GM21786 (cell line): ENCODE data around the gene HDAC9.

Experiments used
- ATAC-seq: cut with Tn5 transposase; IDR thresholded peaks from one replicate; pipeline ENCODE4 v1.9.1; 2021; ENCODE audit not compliant: unreplicated experiment

The HDAC9 gene

DNA sequence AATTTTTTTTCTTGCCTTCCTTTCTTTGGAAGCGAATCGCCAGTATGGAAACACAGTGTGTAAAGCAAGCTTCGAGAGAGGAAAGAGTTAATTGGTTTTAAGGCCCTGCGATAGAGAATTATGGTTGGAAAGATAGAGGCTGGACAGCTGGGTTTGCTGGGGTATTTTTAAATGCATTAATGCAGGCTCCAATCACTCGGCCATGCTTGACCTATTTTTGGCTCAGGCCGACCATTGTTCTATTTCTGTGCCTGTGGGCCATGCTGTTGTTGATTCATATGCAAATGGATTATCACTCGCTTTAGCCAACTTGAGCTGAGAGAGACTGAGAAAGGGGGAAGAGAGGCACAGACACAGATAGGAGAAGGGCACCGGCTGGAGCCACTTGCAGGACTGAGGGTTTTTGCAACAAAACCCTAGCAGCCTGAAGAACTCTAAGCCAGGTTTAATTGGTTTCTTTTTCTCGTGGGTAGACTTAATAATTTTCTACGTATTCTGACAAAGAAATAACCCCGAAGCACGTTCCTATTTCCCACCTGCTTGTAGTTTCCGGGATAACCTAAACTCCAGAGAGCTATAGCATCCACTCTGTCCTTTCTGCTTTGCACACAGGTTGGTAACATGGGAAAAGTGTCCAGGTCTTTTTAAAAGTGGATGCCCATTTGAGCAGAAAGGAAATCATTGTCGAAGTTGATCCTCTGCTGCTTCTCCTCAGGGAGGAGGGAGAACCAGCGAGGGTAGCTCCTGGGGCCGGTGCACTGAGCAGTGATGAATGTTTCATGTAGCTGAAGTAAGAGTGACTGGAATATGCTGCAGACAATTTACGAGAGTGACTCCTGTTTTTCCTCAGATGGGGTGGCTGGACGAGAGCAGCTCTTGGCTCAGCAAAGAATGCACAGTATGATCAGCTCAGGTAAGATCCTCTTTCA, at the start of gene HDAC9:
Gene HDAC9 (plus strand): TSS at position 338 of the 929 bp plus-strand sequence. CDS start 554 bp downstream, at position 892.
- peak; percentile 90 for ATAC-seq

DNA sequence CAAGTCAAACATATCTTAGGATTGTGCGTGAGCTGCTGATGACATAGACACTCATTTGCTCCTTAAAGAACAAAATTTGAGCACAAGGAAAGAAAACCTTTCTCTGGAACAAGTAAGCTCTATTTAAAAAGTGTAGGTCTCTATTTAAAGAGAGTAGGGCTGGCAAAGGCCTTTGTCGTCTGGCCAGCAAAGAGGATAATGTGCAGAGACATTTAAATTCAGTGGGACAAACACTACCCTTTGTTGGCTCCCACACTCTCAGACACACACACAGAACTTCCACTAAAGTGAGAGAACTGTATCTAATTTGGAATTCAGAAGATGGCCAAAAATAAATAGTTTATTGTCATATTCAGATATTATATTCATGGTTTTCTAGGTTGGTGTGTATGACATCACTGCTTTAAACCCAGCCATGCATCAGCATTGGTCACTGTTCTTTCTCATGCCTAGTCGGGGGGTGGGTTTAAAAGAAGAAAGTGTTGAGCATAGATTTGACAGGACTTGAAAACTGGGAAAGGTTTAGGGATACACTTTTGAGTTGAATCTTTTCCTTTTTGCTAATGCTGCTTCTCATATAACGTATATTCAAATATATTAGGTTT, 49.5 kb upstream of the HDAC9 start:
- ATAC-seq = no peak

DNA sequence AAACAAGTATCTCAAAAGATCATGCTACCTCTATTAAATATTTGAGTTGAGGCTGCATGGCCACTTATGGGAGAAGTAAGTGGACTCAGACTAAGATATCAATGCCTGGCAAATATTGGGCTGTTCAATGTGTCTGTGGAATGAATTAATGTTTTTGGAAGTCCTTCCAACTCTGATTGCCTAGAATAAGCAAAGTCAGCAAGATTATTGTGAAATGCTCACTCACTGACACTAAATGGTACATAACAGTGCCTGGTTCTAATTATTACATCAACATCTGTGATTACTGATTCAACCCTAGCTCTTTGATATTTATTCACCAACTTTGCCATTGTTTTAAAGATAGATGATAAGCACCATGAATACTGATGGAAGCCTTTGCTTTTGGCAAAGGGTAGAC, 45.5 kb upstream of the HDAC9 start:
- ATAC-seq = no peak

DNA sequence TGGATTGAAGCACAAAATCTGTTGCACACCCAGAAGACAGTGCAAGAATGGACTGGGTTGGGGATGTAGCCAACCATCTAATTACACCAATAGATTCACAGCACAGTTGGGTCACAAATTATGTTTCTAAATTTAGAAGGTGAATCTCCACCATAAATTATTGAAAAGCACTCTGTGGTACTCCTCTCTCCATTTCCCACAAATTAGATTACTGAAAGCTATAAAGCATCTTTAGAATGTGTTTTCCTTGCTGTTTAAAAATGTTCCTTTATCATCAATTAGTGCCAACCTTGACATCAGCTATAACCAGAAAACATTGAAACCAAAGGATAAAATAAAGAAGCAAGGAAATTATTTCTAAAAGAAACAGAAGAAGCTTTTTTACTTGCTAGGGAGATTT, 39.9 kb upstream of the HDAC9 start:
- no peak for ATAC-seq

DNA sequence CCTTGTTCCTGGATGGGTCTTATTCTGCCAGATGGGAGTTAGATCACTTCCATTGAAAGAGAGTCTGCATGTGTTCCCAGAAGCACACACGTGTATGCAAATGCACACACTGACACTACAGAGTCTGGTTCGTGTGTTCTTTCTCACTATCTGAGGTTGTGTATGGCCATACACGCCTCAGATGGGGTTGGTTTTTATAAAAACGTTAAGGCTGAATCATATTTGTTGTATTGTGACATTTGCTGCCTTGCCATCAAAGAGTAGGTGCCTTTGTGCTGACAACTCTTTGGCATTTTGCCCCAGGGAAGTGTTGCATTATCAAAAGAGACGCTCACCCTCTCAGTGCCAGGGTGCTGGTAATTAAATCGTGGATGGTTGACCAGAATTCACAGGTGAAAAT, 37.7 kb upstream of the HDAC9 start:
- no peak for ATAC-seq

DNA sequence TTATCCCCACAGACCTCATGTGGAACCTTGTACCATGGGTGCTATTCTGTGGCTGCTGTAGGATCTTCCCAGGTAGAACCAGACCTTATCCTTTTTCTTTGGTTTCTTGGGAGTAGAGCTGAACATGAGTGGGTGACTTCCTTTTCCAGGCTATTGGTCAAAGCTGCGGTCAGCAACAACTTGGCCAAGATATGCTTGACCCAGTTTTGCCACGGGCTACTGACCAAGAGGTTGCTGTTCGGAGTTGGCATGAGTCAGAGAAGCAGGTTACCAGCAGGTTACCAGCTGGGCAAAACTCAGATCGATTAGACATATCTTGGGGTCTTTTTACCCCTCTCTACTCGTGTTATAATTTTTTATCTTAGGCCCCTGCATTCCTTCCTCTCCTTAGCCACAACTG, 36.7 kb upstream of the HDAC9 start:
- no peak for ATAC-seq

DNA sequence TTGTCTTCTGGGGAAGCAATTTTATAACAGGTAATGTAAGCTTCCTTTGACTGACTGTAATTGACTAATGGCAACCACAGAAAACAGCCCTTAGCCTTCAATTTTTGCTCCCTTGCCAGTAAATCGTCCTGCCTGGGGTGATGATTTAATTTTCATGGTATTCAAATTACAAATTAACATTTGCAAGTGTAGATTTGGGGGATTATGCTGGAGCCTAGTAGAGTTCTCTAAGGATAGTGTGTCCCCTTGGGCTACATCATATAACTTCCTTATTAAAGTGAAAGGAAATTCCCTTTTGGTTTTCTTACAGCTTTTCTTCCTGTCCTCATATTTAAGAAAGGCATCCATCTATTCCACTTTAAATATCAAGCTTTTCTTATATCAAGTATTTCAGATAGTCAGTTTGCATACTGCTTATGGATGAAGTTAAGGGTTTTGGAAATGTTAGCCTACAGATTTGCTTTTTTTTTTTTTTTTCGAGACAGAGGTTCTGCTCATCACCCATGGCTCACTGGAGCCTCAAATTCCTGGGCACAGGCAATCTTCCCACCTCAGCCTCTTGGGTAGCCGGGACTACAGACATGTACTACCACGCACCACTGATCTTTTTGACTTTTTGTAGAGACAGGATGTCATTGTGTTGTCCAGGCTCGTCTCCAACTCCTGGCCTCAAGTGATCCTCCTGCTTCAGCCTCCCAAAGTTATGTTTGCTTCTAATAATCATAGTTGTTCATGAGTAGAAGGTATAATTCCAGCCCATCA, 35.9 kb upstream of the HDAC9 start:
- no peak for ATAC-seq

DNA sequence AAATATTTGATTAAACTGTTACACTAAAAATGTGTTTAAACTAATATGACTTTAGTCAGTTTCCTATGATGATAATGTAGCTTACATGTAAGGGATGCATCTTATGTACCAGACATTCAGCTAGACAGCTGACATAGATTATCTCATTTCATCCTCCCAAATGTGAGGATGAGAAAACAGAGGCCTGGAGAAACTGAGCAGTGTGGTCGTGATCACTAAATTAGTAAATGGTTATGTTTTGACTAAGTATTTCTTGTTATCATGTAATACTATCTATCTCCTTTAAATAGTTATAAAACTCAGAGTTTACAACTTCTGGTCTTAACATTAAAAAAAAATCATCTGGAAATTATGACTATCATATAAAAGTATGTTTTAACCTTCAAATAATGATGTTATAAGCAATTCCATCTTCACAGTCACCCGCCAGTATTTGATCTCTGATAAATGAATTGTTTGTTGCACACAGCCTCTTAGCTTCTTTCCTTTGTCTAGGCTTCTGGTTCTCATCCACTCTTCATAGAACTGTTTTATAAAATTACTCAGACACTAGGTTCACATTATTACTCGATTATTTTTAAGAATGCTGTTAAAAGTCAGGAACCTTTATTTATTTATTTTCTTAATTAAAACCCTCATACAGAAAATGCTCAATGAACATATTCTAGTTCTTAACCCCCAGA, 33.6 kb upstream of the HDAC9 start:
- no peak for ATAC-seq

DNA sequence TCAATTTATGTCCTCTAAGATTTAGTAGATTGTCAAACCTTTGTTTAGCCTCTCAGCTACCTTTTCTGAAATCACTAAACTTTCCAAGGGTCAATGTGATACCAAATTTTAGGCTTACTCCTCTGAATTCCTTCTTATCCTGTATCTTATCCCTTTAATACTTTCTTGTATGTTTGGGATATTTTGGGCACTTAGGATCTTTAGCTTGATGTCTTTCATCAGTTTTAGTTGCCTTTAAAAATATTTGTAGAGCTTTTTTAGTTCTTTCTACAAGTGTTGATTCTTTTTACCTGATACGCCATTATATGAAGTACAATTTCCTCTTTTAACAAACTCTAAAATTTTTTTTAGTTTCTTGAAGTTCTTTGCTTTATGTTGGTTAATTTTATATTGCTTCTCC, 30.7 kb upstream of the HDAC9 start:
- no peak for ATAC-seq

DNA sequence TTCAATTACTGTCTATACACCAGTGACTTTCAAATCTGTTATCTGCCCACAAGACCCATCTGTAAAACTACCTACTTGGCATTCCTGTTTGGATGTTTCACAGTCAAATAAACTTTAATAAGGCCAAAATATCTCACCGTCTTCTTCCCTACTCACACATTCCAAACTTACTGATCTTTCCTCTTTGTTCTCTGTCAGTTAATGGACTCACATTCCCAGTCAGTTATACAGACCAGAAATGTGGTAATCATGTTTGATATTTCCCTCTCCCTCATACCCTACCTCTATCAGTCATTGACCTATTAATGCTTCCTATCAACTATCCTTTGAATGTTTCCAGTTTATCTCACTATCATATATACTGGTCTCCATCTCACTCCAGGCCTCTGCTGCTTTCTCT, 28.5 kb upstream of the HDAC9 start:
- ATAC-seq = no peak

DNA sequence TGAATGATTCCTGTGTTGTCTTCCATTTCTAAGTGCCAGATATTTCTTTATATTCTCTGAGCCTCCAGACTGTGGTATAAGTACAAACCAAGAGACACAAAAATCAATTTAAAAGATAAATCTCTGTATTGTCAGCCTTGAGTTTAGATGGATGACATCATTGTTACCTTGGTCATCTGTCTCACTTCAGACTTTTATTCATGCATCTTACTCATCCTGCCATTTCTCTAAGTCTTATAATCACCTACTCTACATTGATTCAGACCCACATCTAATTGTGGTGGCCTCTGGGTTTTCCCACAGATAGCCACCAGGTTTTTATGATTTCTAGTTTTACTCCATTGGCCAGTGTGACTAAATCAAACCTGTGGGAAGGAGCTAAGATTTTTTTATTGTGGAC, 26.8 kb upstream of the HDAC9 start:
- no peak for ATAC-seq

DNA sequence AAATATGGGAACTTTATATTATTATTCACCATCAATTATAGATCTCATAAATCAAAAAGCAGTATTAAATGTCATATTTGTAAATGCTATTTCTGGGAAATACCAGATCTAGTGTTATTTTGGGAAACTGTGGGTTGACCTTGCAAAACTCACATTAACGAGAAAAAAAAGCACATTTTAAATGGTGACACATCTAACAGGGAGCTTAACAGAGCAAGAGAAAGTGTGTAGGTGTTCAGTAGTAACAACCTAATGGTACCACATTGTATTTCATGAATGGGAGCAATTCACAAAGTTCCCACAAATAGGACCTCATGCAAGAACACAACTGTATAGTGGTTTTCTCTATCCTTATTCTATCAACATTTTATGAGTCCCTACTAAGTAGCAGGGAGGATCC, 26.2 kb upstream of the HDAC9 start:
- no peak for ATAC-seq

DNA sequence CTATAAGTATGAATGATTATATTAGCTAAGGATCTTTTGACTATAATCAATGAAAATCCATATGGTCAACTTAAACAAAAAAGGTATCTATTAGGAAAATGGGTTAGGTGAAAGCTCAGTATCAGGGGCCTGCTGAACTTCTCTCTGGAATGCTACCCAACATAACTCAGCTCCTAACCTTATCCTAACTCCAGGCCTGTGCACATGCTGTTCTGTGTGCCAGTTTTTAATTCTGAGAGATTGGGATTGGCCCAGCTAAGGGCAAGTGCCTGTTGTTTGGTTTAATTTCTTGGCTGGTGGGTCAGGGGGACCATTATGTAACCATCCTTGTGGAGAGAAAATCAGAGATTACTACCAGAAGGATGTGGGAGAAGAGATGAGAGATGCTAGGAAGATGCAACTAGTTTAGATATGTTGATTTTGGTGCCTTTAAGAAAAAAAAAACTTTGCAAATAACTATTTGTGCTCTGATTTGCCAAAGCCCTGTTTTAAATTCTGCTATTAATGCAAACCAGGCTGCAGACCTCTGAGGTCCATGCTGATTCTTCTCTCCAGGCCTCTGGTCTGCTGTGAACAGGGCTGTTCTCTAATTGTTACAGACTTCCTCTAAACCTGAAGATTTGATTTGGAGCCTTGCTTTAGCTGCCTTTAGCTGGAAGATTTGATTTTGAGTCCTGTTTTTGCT, 23.9 kb upstream of the HDAC9 start:
- no peak for ATAC-seq

DNA sequence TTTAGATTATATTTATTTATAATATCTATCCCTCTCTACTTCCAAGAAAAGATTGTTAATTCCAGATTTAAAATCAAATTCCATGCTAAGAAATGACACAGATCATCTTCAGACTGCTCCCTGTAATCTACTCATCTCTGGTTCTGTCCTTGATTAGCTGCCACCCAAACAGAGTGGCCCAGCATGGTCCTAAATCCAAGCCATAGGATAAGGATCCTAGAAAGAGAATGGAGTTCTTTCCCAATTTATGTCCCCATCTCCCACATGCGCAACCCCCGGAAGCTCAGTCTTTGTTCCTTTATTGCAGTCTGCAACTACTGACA, 23.4 kb upstream of the HDAC9 start:
- ATAC-seq = no peak

DNA sequence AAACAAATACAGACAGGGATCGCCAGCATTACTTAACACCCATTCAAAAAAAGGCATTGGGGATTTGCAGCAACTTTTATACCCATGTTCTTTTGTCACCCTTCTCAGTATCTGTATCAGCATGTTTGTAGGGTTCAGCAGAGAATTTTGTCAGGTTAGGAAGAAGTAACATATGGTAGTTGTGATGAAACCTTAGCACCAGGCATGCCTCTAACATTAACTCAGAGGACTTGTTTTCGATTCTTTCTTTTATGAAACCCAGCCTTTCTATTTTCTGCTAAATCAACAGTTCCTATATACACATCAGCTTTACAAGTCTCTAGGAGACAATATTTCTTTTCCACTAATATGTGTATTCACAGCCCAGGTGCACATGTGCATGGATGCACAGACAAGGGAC, 22.4 kb upstream of the HDAC9 start:
- ATAC-seq = no peak

DNA sequence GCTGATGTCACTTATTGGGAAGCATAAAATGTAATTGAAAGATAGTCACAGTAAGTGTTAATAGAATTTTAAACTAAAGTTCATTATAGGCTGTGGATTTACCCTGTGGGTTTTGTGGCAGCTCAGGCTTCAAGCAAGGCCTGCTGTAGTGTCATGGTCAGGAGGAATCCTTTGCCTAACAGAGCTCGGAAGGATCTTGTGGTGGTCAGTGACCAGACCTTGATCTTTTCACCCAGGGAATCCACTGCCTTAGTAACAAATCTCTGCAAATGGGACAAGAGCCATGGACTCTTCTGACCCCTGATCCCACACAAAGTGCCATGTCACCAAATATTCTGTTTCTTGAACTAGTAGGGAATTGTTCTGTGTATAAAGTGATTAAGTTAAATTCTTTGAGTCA, 20.6 kb upstream of the HDAC9 start:
- no peak for ATAC-seq

DNA sequence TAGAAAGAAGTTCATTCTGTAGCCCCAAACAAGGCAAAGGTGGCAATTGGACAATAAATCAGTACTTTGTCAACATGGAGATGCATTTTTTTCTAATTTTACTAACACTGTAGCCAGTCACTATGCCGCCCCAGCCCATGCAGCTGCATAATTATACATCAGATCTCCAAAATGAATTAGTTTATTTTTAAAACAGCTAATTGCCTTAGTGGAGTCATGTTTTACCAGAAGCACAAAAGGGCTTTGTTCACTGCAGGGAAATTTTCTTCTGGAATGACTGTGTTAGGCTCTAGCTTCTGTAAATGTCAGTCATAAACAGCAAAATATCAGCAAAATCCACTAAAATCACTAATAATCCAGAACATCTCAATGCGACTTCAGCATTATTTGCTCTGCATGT, 20.1 kb upstream of the HDAC9 start:
- no peak for ATAC-seq

DNA sequence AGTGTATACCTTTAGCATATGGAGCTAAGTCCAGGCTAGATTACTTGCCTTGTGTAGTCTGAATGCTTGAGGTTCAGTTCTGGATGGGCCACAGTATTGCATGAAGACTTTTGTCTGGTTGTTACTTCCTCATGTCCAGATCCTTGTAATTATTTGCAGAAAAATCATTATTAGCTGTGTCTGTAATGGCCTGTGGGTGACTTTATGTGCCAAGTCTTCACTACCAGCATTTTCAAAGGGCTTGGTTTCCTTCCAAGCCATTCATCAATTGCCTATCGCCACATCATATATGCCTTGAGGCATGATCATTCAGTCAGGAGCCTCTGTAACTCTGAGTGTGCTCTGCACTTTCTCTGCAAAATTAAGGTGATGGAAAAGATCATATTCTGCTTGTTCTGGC, 13.8 kb upstream of the HDAC9 start:
- no peak for ATAC-seq

DNA sequence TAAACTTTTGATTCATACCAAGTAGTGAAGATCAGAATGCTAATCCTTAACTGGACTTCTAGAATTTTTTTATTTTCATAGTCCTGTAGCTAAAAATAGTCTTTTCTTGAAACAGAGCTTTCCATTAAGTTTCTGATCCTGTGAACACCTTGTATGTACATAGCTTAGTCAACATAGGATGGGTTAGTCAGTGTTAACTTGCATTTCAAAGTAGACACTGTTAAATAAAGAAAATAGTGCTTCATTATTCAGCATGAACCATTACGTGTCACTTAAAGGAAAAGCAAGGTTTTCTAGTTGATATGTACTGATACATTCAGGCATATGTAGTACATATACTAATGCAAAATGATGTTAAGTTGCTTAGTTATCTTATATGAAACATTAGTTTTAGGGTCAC, 7.5 kb upstream of the HDAC9 start:
- ATAC-seq = no peak

DNA sequence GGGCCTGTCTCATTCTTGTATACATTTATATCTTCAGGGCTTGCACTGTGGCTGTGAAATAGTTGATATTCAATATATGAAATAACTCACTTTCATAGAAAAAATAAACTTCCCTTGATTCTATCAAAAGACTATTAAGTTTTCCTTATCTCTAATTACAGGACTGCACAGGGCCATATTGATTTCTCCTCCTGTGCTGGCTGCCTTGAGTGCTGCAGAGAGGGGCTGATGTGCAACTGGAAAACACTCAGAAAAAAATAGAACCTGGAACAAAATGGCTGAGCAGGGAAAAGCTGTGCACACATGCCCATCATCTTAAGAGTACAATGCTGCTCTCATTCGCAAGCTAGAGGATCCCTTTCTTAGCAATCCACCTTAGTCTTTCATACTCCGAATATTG, 5.9 kb upstream of the HDAC9 start:
- no peak for ATAC-seq

DNA sequence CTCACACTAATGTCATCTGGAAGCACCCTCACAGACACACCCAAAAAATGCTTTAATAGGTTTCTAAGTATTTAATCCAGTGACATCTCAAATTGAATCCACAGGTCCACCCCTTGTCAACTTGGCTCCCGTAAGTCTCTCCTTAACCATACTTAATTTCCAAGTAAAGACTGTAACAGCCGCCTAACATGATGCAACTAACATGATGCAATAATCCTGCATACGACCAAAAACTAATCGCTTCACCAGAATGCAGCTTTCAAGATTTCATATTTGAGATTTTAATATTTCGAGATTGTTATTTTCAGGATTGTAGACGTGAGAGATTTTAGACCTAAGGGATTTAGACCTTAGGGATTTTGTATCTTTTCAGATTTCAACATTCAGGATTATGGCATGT, 3.7 kb upstream of the HDAC9 start:
- no peak for ATAC-seq
